Measurements from ENCODE around the gene MRPL20.
"Not testable (repeated sequence)": the region's sequence is repeated elsewhere in the genome, so short reads cannot be mapped to it uniquely, and the experiment has no call there.

The MRPL20 gene

DNA sequence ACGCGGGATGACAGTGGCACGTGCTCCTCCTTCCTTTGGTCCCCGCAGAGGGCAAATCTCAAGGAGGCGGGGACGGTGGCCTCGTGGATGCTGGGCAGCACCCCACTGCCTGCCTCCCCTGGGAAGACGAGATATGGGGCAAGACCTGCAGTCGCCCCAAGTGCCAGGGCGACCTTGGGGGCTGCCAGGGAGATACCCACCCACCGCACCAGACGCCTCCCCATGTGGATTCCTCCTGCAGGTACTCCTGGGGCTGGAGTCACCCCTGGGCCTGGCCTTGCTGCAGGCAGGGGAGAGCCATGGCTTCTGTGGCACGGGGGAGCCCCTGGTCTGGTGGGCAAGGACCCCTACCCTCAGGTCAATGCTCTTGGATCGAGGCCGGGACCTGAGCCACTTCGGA is 26.2 kb downstream of the MRPL20 start:
- no peak for FAIRE-seq

DNA sequence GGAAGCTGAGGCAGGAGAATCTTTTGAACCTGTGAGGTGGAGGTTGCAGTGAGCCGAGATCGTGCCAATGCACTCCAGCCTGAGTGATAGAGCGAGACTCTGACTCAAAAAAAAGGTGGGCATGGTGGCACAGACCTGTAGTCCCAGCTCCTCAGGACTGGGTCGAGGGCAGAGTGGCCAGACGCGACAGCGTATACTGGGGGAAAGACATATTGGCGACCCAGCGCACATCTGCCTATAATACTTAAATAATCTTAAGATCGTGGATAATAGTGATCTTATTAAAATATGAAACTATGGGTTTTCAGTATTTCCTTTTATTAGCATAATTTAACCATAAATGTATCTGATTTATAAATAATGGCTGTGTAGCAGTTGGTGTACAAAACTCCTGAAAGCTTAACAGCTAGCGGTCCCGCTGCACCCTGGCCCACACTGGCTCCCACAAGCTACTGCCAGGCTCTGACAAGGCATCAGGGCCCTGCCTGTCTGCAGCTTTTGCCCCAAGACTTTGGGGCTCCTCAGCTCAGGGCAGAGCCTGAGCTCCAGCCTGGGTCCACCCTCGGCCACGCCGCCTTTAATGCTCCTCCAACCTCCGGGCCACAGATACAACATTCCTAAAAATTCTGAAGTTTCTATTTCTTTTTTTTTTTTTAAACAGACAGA is 29.4 kb downstream of the MRPL20 start:
- FAIRE-seq, result no peak

DNA sequence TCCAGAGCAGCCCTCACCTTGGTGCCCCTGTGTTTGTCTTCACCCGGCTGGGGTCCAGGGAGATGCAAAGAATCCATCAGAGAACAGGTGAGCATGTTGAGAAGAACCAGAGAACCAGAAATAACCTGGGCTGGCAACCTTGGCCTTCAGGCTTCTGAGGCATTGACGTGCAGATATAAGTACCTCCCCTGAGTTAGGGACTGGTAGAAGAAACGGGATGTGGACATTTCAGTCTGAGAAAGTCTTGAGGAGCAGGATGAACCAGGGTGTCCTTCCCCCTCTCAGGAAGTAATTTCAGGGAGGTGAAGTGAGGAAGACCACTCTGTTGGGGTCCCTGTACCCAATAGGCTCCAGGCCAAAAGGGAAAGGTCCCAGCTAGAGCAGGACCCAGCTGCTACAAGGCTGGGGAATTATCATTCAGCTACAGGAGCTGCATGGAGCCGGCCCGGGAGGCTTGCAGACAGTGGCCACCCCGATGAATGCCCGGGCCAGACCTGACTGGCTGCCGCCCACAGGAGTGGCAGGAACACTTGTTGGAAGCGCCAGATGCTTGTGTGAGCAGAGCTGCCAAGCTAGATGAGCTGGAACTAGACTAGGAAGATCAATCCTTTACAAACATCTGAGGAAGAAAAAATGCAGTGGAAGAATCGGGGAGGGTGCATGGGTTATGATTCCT is 30.4 kb downstream of the MRPL20 start:
- FAIRE-seq, result no peak

DNA sequence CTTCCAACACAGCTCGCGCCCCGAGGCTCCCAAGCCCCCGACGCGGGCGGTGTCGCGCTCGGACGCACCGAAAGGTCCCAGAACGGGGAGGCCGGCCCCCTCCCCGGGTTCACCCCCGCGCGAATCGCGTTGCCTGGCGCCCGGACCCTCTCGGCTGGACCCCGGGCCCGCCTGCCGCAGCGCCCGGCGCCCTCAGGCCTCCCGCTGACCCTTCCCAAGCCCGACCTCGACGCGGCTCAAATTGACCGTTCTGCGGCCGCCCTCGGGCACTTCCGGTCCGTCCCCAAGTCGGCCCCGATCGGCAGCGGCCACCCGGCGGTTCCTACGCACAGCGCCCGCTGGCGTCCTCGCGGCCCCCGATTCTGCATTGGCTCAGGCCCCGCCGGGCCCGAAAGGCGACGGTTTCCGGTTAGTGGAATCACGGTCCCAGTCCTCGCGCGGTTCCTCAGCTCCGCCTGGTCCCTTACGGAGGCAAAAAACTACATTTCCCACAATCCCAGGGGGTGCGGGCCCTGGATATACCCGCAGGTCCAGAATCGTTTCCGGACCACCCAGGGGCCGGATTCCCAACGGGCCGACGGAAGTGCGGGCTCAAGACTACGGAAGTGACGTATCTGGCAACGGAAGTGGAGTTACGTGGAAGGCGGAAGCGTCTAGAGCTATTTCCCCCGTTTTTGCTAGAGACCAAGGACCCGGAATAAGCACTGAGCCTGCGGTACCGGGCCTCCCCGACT is 32.0 kb downstream of the MRPL20 start, which contains the start of gene AURKAIP1:
TSS of gene AURKAIP1 (minus strand) at position 279 of the 734 bp plus-strand sequence. CDS start 451 bp downstream, outside the sequence.
- FAIRE-seq, result peak; percentile 98

DNA sequence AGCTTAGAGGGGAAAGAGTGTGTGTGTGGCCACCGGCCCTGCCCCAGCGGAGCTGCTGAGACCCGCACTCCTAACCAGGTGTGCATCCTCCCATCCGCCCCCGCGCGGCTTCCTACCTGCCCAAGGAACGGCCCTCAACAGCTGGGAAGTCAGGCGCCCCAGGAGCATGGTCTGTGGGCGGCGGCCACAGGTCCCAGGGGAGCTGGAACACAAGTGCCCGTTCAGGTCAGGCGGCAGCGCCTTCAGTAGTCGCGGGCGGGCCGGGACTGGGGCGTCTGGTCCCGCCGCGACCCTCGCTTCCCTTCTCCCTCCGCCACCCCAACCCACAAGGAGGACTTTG is 32.5 kb downstream of the MRPL20 start:
- no peak for FAIRE-seq

DNA sequence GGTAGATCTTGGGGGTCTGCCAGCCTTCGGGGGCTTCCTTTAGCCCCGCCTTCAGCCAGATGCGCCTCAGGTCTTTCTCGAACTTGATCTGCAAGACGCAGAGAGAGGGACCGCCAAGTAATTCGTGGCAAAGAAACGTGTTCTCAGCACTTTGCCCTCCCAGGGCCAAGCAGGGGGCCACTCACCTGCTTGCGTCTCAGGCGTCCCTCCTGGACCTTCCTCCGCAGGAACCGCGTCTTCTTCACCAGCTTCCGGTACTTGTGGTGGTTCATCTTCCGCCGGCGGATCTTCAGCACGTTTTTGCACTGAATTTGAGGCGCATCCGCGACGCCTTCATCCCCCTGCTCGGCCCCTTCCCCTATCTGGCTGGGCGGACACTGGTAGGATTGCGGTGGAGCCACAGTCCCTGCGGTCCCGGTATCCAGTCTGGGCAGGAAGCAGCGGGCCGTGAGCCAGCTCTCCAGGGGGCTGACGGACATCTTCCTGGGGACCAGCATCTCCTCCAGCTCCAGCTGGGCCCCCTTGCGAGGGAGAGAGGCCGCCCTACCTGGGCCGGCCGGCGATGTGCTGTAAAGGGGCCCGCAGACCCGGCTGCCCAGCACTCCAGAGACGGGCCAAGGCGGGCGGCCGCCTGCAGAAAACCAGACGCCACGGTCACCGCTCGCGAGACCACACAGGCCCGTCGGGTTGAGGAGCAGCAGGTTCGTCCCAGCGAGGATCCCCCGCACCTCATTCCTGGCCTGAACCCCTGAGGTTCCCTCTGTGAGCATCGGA is 33.1 kb downstream of the MRPL20 start:
- FAIRE-seq, result no peak

DNA sequence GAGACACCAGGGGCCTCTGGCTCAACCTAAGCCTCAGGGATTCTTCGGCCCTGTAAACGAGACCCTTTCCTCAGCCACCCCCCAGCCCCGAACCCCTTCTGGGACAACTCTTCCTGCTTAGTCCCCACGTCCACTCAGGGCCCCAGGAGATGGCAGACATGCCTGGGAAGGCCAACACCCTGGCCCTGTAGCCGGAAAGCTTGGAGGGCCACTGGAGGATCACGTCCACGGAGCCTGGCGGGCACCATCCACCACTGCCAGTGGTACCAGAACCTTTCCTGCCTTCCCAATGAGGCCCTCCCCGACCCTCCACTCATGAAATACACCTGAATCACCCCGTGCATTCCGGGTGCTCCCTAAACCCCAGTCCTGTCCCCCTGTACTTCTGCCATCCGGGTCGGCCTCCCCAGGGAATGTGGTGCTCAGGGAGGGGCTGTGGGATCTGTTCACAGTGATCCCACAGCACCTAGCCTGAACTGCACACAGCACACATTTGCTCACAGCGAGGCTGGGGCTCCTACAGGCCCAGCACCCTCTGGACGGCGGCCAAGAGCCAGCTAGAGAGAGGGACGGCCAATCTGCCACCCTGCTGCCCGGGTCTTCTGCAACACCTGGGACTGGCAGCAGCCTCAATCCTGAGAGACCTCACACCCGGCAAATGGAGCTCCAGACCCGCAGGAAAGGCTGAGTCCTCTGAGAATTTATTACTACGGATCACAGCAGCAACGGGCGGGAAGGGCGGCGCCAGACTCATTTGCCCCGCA is 33.9 kb downstream of the MRPL20 start:
- no peak for FAIRE-seq

DNA sequence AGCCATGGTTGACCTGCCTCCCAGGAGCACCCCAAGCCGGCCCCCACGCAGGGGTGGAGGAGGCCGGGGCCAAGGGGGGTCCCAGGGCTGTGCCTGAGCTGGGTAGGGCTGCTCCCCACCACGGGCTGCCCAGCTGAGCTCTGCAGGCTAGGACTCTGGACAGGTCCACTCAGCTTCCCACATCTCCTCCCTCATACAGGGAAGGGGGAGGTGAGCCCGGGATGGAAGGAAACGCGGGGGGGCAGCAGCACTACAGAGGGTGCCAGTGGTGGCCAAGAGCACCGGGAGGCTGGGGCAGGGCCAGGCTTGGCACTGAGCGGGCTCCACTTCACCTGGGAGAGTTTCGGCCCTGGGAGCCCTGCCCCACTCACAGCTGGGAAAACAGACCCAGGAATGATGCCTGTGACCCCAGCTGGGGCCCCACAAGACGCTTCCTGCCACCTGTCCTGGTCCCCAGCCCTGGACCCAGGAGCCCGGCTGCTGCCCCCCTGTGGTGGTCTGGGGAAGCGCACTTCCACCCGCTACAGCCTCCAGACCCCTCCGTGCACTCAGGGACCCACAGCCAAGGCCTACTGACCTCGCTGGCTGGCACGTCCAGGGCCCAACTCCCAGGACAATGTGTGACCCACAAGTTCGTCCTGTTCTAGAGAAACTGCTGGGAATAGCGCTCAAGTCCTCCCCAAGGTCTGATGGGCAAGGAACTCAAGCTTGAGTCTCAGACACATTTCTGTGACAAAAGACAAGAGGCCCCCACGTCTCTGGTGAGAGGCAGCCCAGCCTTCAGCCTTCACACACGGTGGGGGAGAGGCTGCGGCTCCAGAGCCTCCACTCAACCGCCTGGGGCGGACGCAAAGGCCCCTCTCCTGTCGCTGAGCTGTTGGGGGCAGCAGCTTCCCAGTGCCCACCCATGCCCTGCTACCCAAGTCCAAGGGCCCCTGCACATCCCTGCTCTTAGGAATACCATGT is 35.1 kb downstream of the MRPL20 start:
- FAIRE-seq, result no peak

DNA sequence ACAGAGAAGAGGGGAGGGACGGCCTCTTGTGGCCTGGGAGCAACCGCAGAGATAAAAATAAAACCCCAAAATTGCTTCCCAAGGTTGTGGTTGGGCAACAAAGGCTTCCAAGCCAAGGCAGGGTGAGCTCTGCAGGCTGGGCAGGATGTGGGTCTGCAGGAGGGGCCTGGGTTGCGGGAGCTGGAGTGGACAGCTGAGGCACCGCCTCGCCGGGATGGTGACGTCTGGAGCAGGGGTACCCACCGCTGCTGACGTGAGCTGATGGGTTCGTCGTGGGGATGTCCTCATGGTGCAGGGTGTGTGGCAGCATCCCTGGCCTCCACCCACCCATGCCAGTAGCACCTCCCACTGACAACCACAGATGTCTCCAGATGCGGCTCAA is 35.7 kb downstream of the MRPL20 start:
- no peak for FAIRE-seq

DNA sequence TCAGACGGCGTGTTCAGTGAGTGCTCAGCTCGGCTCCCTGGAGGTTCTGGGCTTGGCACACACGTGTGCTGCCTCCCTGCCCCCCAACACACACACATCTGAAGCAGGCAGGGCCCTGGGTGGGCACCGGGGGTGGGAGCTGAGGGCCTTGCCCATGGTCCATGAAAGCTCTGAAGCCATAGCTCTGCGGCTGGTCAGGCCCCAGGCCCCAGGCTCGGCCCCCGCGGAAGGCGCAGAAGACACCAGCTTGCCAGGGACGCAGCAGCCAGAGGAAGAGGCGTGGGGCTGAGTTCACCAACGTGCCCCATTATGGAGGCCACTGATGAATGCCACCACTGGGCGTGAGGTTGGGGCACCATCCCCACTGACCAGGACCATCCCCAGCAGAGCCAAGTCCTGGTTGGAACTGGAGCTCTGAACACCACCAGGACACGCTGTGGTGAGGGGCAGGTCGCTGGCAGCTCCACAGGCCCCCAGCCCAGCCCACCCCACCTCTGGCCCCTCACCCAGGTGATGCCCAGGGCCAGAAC is 36.3 kb downstream of the MRPL20 start:
- no peak for FAIRE-seq

DNA sequence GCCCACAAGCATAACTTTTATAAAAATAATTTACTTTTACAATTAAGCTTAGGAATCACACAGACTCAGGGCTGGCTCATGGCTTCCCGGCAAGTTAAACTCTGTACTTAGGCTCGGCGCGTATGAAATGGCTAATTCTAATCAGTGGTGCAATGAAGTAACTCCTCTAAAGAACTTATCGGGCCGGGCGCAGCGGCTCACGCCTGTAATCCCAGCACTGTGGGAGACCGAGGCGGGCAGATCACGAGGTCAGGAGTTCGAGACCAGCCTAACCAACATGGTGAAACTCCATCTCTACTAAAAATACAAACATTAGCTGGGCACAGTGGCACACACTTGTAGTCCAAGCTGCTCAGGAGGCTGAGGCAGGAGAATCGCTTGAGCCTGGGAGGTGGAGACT is 37.0 kb downstream of the MRPL20 start:
- not testable (repeated sequence) for FAIRE-seq

DNA sequence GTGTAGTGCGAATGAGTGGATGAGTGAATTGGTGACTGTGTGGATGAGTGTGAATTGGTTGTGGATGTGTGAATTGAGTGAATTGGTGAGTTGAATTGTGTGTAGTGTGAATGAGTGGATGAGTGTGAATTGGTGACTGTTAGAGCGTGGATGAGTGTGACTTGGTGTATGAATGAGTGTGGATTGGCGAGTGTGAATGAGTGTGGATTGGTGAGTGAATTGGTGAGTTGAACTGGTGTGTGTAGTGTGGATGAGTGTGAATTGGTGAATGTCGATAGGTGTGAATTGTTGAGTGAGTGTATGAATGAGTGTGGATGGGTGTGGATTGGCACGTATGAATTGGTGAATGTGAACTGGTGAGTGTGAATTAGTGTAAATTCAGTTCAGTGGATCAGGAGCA is 39.8 kb downstream of the MRPL20 start:
- FAIRE-seq, result no peak

DNA sequence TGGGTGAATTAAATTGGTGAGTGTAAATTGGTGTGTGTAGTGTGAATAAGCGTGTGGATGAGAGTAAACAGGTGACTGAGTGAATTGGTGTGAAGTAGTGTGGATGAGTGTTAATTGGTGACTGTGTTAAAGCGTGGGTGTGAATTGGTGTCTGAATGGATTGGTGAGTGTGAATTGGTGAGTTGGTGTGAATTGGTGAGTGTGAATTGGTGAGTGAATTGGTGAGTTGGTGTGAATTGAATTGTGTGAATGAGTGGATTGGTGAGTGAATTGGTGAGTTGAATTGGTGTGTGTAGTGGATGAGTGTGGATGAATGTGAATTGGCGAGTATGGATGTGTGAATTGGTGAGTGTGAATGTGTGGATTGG is 40.4 kb downstream of the MRPL20 start:
- FAIRE-seq, result no peak

DNA sequence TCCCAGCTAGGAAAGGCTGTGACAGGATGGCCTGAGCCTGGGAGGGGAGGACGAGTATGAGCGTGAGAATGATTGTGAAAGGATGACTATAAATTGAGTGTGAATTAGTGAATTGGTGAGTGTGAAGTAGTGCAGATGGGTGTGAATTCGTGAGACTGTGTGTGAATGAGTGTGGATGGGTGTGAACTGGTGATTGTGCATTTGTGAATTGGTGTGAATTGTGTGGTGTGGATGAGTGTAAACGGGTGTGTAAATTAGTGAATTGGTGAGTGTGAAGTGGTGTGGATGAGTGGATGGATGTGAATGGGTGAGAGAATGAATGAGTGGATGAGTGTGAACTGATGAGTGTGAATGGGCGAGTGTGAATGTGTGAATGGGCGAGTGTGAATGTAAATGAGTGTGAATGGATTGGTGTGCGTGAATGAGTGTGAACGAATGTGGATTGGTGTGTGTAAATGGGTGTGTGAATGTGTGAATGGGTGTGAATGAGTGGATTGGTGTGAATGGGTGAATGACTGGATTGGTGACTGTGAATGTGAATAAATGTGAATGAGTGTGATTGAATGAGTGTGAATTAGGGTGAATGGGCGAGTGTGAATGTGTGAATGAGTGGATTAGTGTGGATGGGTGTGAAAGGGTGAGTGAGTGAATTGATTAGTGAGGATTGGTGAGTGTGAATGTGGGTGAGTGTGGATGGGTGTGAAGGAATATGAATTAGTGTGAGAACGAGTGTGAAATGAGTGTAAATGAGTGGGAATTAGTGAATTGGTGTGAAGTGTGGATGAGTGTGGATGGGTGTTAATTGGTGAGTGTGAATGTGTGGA is 41.0 kb downstream of the MRPL20 start:
- FAIRE-seq, result no peak

DNA sequence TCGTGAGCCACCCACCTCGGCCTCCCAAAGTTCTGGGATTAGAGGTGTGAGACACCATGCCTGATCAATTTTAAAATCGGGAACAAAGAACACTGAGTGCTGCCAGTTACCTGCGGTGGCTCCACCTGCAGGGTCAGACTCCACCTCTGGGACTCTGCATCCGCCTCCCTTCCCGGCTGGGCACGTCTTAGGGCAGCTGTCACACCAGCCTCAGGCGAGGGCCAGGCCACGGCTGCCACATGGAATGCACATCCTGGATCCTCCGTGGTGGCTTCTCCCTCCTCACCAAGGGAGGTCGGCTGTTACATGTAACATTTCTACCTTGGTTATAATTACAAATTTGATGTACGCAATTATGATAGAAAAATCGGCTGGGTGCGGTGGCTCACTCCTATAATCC is 42.8 kb downstream of the MRPL20 start:
- no peak for FAIRE-seq

DNA sequence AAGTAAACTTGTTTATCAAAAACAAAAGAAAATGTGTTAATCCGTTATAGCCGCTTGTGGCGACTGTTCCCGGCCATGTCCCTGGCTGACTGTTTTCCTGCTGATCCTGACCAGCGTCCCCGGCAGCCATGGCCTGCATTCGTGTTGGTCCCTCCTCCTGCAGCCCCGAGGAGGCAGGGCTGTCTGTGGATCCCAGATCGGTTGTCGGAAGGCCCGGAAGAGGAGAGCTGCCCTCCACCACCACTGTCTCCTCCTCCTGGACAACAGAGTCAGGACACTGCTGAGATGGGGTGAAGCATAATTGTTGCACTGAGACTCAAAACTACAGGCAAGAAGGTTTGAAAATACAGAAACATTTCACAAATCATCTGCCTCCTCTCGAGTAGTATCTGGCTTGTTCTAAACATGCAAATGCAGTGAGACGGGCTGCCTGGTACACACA is 45.1 kb downstream of the MRPL20 start:
- no peak for FAIRE-seq

DNA sequence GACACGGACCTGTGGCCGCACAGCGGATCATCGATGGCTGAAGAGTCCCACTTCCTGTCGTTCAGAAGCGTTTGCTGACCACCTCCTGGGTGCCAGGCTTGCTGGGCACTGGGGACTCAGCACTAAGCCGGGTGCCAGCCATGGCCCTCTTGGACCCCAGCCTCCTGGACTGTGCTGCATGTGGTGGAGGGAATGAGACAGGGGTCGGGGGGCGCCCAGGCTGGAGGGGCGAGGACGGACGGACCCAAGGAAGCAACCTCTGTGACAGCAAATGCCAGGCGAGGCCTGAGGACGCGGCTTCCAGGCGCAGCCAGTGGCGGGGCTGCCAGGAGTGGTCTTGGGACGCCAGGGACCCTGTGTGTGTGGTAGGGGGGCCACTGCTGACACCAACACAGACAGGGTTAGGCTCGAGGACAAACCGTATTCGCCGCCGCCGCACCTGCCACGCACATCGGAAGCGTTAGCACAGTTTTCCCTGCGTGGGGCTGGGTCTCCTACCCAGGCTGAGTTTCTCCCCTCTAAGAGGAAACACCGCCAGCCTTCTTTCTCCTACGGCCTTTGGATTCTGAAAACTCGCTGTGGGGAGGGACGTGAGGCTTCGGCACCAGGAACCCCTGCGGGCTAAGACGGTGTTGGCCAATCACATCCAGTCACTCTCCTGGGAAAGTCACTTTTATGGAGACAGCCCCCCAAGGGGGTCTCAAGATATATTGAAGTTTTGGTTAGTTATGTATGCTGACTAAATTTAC is 45.7 kb downstream of the MRPL20 start:
- no peak for FAIRE-seq

DNA sequence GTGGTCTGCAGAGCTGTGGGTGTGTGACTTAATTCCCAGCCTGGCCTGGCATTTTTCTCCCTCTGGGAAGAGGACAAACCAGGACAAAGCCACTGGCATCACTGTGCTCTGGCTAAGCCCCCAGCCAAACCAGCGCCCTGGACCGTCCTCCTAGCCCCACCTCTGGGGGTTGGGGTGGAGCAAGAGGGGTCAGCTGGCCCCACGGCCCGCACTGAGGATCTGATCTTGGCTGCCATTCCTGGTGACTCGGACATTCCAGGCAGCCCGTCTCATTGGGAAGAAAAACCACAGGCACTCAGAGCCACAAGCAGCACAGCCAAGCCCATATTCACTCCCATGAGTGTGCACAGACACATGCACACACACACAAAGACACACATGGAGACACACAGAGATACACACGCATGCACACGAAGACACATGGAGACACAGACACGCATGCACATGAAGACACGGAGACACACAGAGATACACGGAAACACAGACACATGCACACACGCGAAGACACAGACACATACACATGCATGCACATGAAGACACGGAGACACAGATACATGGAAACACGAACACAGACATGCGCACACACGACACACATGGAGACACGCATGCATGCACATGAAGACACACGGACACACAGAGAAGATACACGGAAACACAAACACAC is 46.5 kb downstream of the MRPL20 start:
- no peak for FAIRE-seq

All from TTC549 (cell line).